GM12874 (cell line): ENCODE measurements around the gene TMEM187.

Experiments
- CTCF ChIP-seq: IDR thresholded peaks from 2 replicates; pipeline ENCODE4 v1.5.1; 2011; ENCODE audit warnings: low read depth, mild to moderate bottlenecking, control low read depth, low read length, moderate library complexity; ENCODE audit not compliant: insufficient read depth

Gene TMEM187

GRCh38 chrX:153959649-153960048, 12.9 kb upstream of the TMEM187 start:
- no peak for TF ChIP-seq CTCF

- no peak for TF ChIP-seq CTCF
Observed at GRCh38 chrX:153960077-153960476, 12.5 kb upstream of the TMEM187 start.

GRCh38 chrX:153960786-153961185, 11.8 kb upstream of the TMEM187 start:
- TF ChIP-seq CTCF: no peak

- no peak for TF ChIP-seq CTCF
Observed at GRCh38 chrX:153961292-153961691, 11.3 kb upstream of the TMEM187 start.

GRCh38 chrX:153963546-153963945, 9.0 kb upstream of the TMEM187 start:
- no peak for TF ChIP-seq CTCF

- TF ChIP-seq CTCF: no peak
Observed at GRCh38 chrX:153964105-153964504, 8.4 kb upstream of the TMEM187 start.

GRCh38 chrX:153965406-153965805, 7.1 kb upstream of the TMEM187 start:
- no peak for TF ChIP-seq CTCF

- no peak for TF ChIP-seq CTCF
Observed at GRCh38 chrX:153966283-153966688, 6.3 kb upstream of the TMEM187 start.
